Right lobe of liver (tissue), 6 donors: Measurements from ENCODE around the gene UGT1A4. TPM values are rescaled to one million over a fixed set of nuclear protein-coding genes. Genes with fewer than 3 reads are reported as not detected.

ENCODE experiments used
- ATAC-seq, 4 donors: fragments of 200-7000 bp; cut with Tn5 transposase; one replicate each; pipeline ENCODE4 v1.9.1; 2020; ENCODE audit warnings: mild to moderate bottlenecking in 4 of 4, moderate library complexity in 4 of 4
- DNase-seq, 3 donors: peaks; one replicate each; pipeline ENCODE4 v3.0.0-alpha.2; 2020
- H3K27ac ChIP-seq, 3 donors: fragments of 200-600 bp; one replicate each; pipeline ENCODE4 v1.8.0; 2022
- H3K27me3 ChIP-seq, 2 donors: fragments of 200-600 bp; one replicate each; pipeline ENCODE4 v1.8.0; 2022
- H3K36me3 ChIP-seq, 4 donors: fragments of 200-600 bp; sonication (generic) in 1 of 4; one replicate each; pipeline versions ENCODE4 v1.5.1 to v1.8.0; 2017 to 2022; ENCODE audit warnings: control low read depth in 1 of 4
- H3K4me1 ChIP-seq, 4 donors: fragments of 200-600 bp; sonication (generic) in 1 of 4; one replicate each; pipeline versions ENCODE4 v1.5.1 to v1.8.0; 2017 to 2022; ENCODE audit warnings: control low read depth in 1 of 4
- H3K4me3 ChIP-seq, 3 donors: fragments of 200-600 bp; one replicate each; pipeline ENCODE4 v1.8.0; 2022
- H3K9me3 ChIP-seq, 4 donors: fragments of 200-600 bp; sonication (generic) in 1 of 4; one replicate each; pipeline versions ENCODE4 v1.5.1 to v1.8.0; 2017 to 2022; ENCODE audit warnings: control low read depth in 1 of 4
- CTCF ChIP-seq, 4 donors: fragments of 200-600 bp in 3 of 4; fragments of 450-650 bp in 1 of 4; IDR thresholded peaks; one replicate each; pipeline versions ENCODE4 v1.5.1 to v1.8.0; 2016 to 2022; ENCODE audit warnings: antibody characterized with exemption in 4 of 4, mild to moderate bottlenecking in 2 of 4
- POLR2A ChIP-seq: fragments of 450-650 bp; IDR thresholded peaks from one replicate; pipeline ENCODE4 v1.6.1; 2017; ENCODE audit warnings: antibody characterized with exemption, mild to moderate bottlenecking
- WGBS: methylation state at CpG from one replicate; pipeline ENCODE4 v1.1.6; 2018; ENCODE audit warnings: low coverage, low lambda C conversion rate; ENCODE audit not compliant: insufficient coverage; ENCODE audit errors: missing lambda C conversion rate; 5-methylcytosine and 5-hydroxymethylcytosine counted together
- intact Hi-C, 2 donors: fragments of 100-400 bp; cut with DNase I; formaldehyde crosslinking; loops; one replicate each; pipeline versions ENCODE4 v1.11.2 to v1.14.1; 2022
- total RNA-seq, 6 experiments: library from RNA; depleted of rRNA in 2 of 6; stranded (reverse); fragments of >200 nt in 2 of 6; fragmentation: NEBNext Ultra II Directional in 3 of 6; extraction: Animal tissue kit (Norgen Biotek cat#: 25700) in 3 of 6; gene quantifications; one replicate each; pipeline versions ENCODE4 v1.1.0 to v1.2.4, GENCODE V29; 2016 to 2023
- donor health status: DM: no; HTN: yes; CAD: no.
- donor health status: DM: no; HTN: no; CAD: no.
- donor health status: DM: no; HTN: no; CAD: no.
- donor health status: DM: no; HTN: yes; CAD: no.
- donor health status: DM: no; HTN: yes; CAD: no.

The UGT1A4 gene
- total RNA-seq, 6 experiments from 2014 or later = 98.7 to 1,011 (median 214) TPM

GRCh38 chr2:233705911-233706506, 12.5 kb upstream of the UGT1A4 start:
- TF ChIP-seq POLR2A (peak; percentile 41), CTCF (IDR thresholded peaks at IDR 0.05) (no peak)
- H3K27me3 ChIP-seq = no peaks in the 10 kb centered on the region
- intact Hi-C loops = no loop called here
- no peaks in the 10 kb centered on the region for H3K9me3 ChIP-seq
- 25% methylated on average over 4 of the region's 4 CpGs for WGBS
- H3K4me1 ChIP-seq = peaks cover 0 to 92% (median 23%) of the 10 kb centered on the region in 4 donors
- ATAC-seq (peak; percentile 89 to 98 (median 96)), DNase-seq (peak; percentile 86 to 95 (median 91))
- H3K4me3 ChIP-seq = peak overlapping the region in 1 of 3 donors; percentile 7
- H3K36me3 ChIP-seq = no peaks in the 10 kb centered on the region
- peak overlapping the region; percentile 24 to 79 (median 56) for H3K27ac ChIP-seq

GRCh38 chr2:233706720-233707119, 11.8 kb upstream of the UGT1A4 start:
- DNase-seq (no peak), ATAC-seq (peak in 3 of 4 donors; percentile 1 to 9 (median 7))
- no peaks in the 10 kb centered on the region for H3K27me3 ChIP-seq
- peaks cover 0 to 96% (median 26%) of the 10 kb centered on the region in 4 donors for H3K4me1 ChIP-seq
- 8% methylated on average over 1 of the region's 1 CpG for WGBS
- intact Hi-C loops = no loop called here
- no peaks in the 10 kb centered on the region for H3K36me3 ChIP-seq
- TF ChIP-seq CTCF (IDR thresholded peaks at IDR 0.05) (no peak), POLR2A (no peak)
- H3K9me3 ChIP-seq = no peaks in the 10 kb centered on the region
- H3K27ac ChIP-seq = peak overlapping the region in 2 of 3 donors; percentile 51 to 79
- H3K4me3 ChIP-seq = peak overlapping the region in 1 of 3 donors; percentile 5

- TF ChIP-seq POLR2A (no peak), CTCF (IDR thresholded peaks at IDR 0.05) (no peak)
- intact Hi-C loops = no loop called here
- WGBS = 59% methylated on average over 9 of the region's 10 CpGs
Measured at GRCh38 chr2:233707940-233708644, 10.4 kb upstream of the UGT1A4 start.

GRCh38 chr2:233708942-233709341, 9.6 kb upstream of the UGT1A4 start:
- Histone ChIP-seq H3K27me3 (no peaks in the 10 kb centered on the region), H3K4me1 (peaks cover 0 to 91% (median 26%) of the 10 kb centered on the region in 4 donors), H3K4me3 (no peak overlapping the region), H3K27ac (peak overlapping the region in 1 of 3 donors; percentile 32), H3K36me3 (peaks cover 0 to 3% (median 0%) of the 10 kb centered on the region in 4 donors), H3K9me3 (no peaks in the 10 kb centered on the region)
- TF ChIP-seq POLR2A (no peak), CTCF (IDR thresholded peaks at IDR 0.05) (no peak)
- ATAC-seq = no peak
- intact Hi-C loops = no loop called here
- 74% methylated on average over 5 of the region's 5 CpGs for WGBS
- no peak for DNase-seq

More at GRCh38 chr2:233707940-233708644, 10.4 kb upstream of the UGT1A4 start:
- no peaks in the 10 kb centered on the region for H3K9me3 ChIP-seq
- peaks cover 0 to under 1% (median 0%) of the 10 kb centered on the region in 4 donors for H3K36me3 ChIP-seq
- H3K4me1 ChIP-seq = peaks cover 0 to 96% (median 26%) of the 10 kb centered on the region in 4 donors
- H3K4me3 ChIP-seq = no peak overlapping the region
- peak overlapping the region in 1 of 3 donors; percentile 9 for H3K27ac ChIP-seq
- DNase-seq = no peak
- no peaks in the 10 kb centered on the region for H3K27me3 ChIP-seq
- ATAC-seq = no peak
